Keratinocyte (primary cell): ENCODE measurements around the gene HDAC7. TPM values are rescaled to one million over a fixed set of nuclear protein-coding genes. Genes with fewer than 3 reads are reported as not detected.
A peak's percentile ranks its signal among the peaks of the same experiment; 100 is the strongest.

Source experiments
- DNase-seq: peaks from one replicate; pipeline ENCODE4 v3.0.0-alpha.2; 2011; ENCODE audit warnings: low read depth, missing footprints, low spot score
- FAIRE-seq: peaks from 2 replicates; lab custom pipeline; 2011; peaks lifted over from hg19 to GRCh38; lab: Jason Lieb, UNC
- H2AFZ ChIP-seq: 2 replicates; pipeline ENCODE4 v1.6.0; 2012; ENCODE audit warnings: low read length, control low read depth, inconsistent platforms; ENCODE audit not compliant: control insufficient read depth
- H3K27ac ChIP-seq: 2 replicates; pipeline ENCODE4 v1.5.1; 2011; ENCODE audit warnings: low read length; ENCODE audit not compliant: control insufficient read depth, insufficient read depth
- H3K27me3 ChIP-seq: 3 replicates; pipeline ENCODE4 v1.6.0; 2011; ENCODE audit warnings: low read length; ENCODE audit not compliant: control insufficient read depth, insufficient read depth; ENCODE audit errors: extremely low read depth
- H3K36me3 ChIP-seq, 2 experiments: 2 replicates in 1 of 2; 3 replicates in 1 of 2; pipeline ENCODE4 v1.5.1; 2011; ENCODE audit warnings: low read length in 2 of 2, mild to moderate bottlenecking in 1 of 2; ENCODE audit not compliant: control insufficient read depth in 2 of 2, insufficient read depth in 2 of 2; ENCODE audit errors: extremely low read depth in 1 of 2
- H3K4me1 ChIP-seq: 3 replicates; pipeline ENCODE4 v1.5.1; 2011; ENCODE audit warnings: low read length; ENCODE audit not compliant: control insufficient read depth, insufficient read depth; ENCODE audit errors: extremely low read depth
- H3K4me2 ChIP-seq: 3 replicates; pipeline ENCODE4 v1.6.0; 2011; ENCODE audit warnings: low read depth, low read length; ENCODE audit not compliant: control insufficient read depth, insufficient read depth; ENCODE audit errors: extremely low read depth
- H3K4me3 ChIP-seq, 3 experiments: fragments of 200-600 bp in 1 of 3; sonication (generic) in 1 of 3; 2 replicates in 2 of 3; 3 replicates in 1 of 3; pipeline ENCODE4 v1.5.1; 2011 to 2016; ENCODE audit warnings: low read length in 3 of 3, mild to moderate bottlenecking in 3 of 3, control low read depth in 2 of 3, inconsistent platforms in 1 of 3, low read depth in 1 of 3, mixed read lengths in 1 of 3, mixed run types in 1 of 3, moderate library complexity in 1 of 3; ENCODE audit not compliant: control insufficient read depth in 2 of 3, insufficient read depth in 2 of 3; ENCODE audit errors: extremely low read depth in 1 of 3
- H3K79me2 ChIP-seq: 2 replicates; pipeline ENCODE4 v1.6.0; 2012; ENCODE audit warnings: low read length; ENCODE audit not compliant: control insufficient read depth, insufficient read depth
- H3K9ac ChIP-seq: 3 replicates; pipeline ENCODE4 v1.6.0; 2011; ENCODE audit warnings: low read length; ENCODE audit not compliant: control insufficient read depth, insufficient read depth; ENCODE audit errors: extremely low read depth
- H3K9me1 ChIP-seq: 3 replicates; pipeline ENCODE4 v1.6.0; 2011; ENCODE audit warnings: low read length; ENCODE audit not compliant: control insufficient read depth, insufficient read depth; ENCODE audit errors: extremely low read depth
- H3K9me3 ChIP-seq: 2 replicates; pipeline ENCODE4 v1.5.1; 2012; ENCODE audit warnings: low read depth, low read length; ENCODE audit not compliant: control insufficient read depth
- H4K20me1 ChIP-seq: 3 replicates; pipeline ENCODE4 v1.6.0; 2011; ENCODE audit warnings: low read length; ENCODE audit not compliant: control insufficient read depth, insufficient read depth; ENCODE audit errors: extremely low read depth
- CTCF ChIP-seq, 3 experiments: IDR thresholded peaks in 1 of 3; conservative IDR thresholded peaks in 1 of 3; optimal IDR thresholded peaks in 1 of 3; 2 replicates in 2 of 3; 3 replicates in 1 of 3; pipeline versions ENCODE3 to v1.5.1; 2011; ENCODE audit warnings: low read length in 3 of 3, mild to moderate bottlenecking in 3 of 3, moderate library complexity in 2 of 3, control low read depth in 1 of 3, inconsistent platforms in 1 of 3; ENCODE audit not compliant: insufficient read depth in 2 of 3; ENCODE audit errors: extremely low read depth in 1 of 3
- EZH2 ChIP-seq: IDR thresholded peaks from one replicate; pipeline ENCODE4 v1.6.1; 2012; ENCODE audit warnings: inconsistent platforms, mild to moderate bottlenecking, low read length, moderate library complexity
- dilution Hi-C: fragments of 300-500 bp; cut with MboI; formaldehyde crosslinking; loops from one replicate; pipeline ENCODE4 v1.7.0; 2020; ENCODE audit warnings: low sequenced_read_pairs; ENCODE audit not compliant: extremely low pct_ligation_motif_present
- polyA plus RNA-seq, 5 experiments: library from polyadenylated mRNA; depleted of rRNA in 3 of 5; stranded (reverse) in 3 of 5; stranded (forward) in 1 of 5; unstranded in 1 of 5; fragments of >200 nt; gene quantifications; 1 replicate in 1 of 5; 2 replicates in 3 of 5; 3 replicates in 1 of 5; pipeline versions ENCODE4 v1.2.1 to v1.2.3, GENCODE V29; 2011 to 2012; ENCODE audit warnings: missing spikeins in 2 of 5, low read depth in 1 of 5, low replicate concordance in 1 of 5

The HDAC7 gene
- polyA plus RNA-seq, 1 donor (not counting 4 experiments of a cell fraction or from before 2014, with no cell fraction given) = 17.0 TPM

- Histone ChIP-seq H3K9me3 (no peaks in the 10 kb centered on the region), H3K4me3 (no peak overlapping the region), H3K9ac (no peak overlapping the region), H4K20me1 (no peaks in the 10 kb centered on the region), H2AFZ (no peak overlapping the region), H3K9me1 (peaks cover 3% of the 10 kb centered on the region), H3K27me3 (no peaks in the 10 kb centered on the region), H3K4me1 (peaks cover 33% of the 10 kb centered on the region), H3K79me2 (no peaks in the 10 kb centered on the region), H3K36me3 (no peaks in the 10 kb centered on the region), H3K27ac (no peak overlapping the region), H3K4me2 (no peak overlapping the region)
- FAIRE-seq (no peak), DNase-seq (no peak)
- no peak for TF ChIP-seq CTCF (optimal IDR thresholded peaks at IDR 0.05 in 1 of 3, IDR thresholded peaks at IDR 0.05 in 1 of 3, conservative IDR thresholded peaks at IDR 0.05 in 1 of 3; ENCODE audit: extremely low read depth in 1 of 3, insufficient read depth in 2 of 3, low read length in 3 of 3)
- dilution Hi-C loops = no loop called here
Measured at GRCh38 chr12:47832263-47832933, 12.7 kb upstream of the HDAC7 start.

GRCh38 chr12:47829584-47829983 is 9.9 kb upstream of the HDAC7 start:
- H3K4me2 ChIP-seq = peak overlapping the region; percentile 69
- peak overlapping the region; percentile 14 for H3K9ac ChIP-seq
- H3K79me2 ChIP-seq = no peaks in the 10 kb centered on the region
- dilution Hi-C loops = no loop called here
- no peaks in the 10 kb centered on the region for H4K20me1 ChIP-seq
- peak overlapping the region; percentile 92 for H2AFZ ChIP-seq
- peaks cover 3% of the 10 kb centered on the region for H3K9me1 ChIP-seq
- DNase-seq (no peak), FAIRE-seq (no peak)
- peak overlapping the region in 2 of 3 experiments; percentile 4 to 36 for H3K4me3 ChIP-seq
- TF ChIP-seq EZH2 = no peak
- TF ChIP-seq CTCF (optimal IDR thresholded peaks at IDR 0.05 in 1 of 3, IDR thresholded peaks at IDR 0.05 in 1 of 3, conservative IDR thresholded peaks at IDR 0.05 in 1 of 3; ENCODE audit: extremely low read depth in 1 of 3, insufficient read depth in 2 of 3, low read length in 3 of 3) = no peak
- H3K36me3 ChIP-seq = no peaks in the 10 kb centered on the region
- no peaks in the 10 kb centered on the region for H3K9me3 ChIP-seq
- H3K27me3 ChIP-seq = no peaks in the 10 kb centered on the region
- peak overlapping the region; percentile 41 for H3K27ac ChIP-seq
- H3K4me1 ChIP-seq = peaks cover 38% of the 10 kb centered on the region
